NCI-H146 (cell line): ENCODE measurements around the gene GPR157.
"Not testable (repeated sequence)": the region's sequence is repeated elsewhere in the genome, so short reads cannot be mapped to it uniquely, and the experiment has no call there.

Source experiments
- DNase-seq: peaks from one replicate; lab custom pipeline; 2025; lab: John Stamatoyannopoulos, UW

The GPR157 gene, protein sequence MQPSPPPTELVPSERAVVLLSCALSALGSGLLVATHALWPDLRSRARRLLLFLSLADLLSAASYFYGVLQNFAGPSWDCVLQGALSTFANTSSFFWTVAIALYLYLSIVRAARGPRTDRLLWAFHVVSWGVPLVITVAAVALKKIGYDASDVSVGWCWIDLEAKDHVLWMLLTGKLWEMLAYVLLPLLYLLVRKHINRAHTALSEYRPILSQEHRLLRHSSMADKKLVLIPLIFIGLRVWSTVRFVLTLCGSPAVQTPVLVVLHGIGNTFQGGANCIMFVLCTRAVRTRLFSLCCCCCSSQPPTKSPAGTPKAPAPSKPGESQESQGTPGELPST

DNA sequence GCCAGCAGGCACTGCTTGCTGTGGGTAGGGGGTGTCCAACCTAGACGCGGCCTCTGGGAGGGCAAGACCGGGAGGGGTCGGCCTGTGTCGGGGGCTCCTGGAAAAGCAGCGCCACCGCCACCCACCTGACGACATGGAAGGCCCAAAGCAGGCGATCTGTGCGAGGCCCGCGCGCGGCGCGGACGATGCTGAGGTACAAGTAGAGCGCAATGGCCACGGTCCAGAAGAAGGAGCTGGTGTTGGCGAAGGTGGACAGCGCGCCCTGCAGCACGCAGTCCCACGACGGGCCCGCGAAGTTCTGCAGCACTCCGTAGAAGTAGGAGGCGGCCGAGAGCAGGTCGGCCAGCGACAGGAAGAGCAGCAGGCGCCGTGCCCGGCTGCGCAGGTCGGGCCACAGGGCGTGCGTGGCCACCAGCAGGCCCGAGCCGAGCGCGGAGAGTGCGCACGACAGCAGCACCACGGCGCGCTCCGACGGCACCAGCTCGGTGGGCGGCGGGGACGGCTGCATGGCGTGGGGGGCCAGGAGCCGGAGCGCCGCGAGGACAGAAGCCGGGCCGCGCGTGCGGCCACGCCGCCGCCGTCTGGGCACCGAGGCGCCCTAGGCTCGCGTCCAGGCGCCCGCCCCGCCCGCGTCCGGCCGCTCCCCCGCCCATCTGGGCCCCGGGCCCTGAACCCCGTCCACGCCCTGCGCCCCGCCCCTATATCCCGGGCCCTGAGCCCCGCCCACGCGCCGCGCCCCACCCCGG lies at the start of gene GPR157:
Gene GPR157 (minus strand): TSS at position 583 of the 746 bp plus-strand sequence. CDS start 75 bp downstream, at position 508.
- DNase-seq: no peak

DNA sequence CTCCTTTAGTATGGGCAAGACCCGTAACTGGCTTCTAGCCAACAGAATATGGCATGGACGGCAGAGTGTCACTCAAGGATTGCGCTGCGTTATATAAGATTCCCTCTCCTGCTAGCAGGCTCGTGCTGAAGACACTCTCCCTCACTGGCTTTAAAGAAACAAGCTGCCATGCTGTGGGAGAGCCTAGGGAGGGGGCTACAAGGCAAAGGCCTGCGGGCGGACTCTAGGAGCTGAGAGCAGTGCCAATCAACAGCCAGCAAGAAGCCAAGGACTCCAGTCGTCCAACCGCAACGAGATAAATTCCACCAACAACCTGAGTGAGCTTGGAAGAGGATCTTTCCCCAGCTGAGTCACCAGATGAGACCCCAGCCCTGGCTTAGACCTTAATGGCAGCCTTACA lies 45.9 kb upstream of the GPR157 start:
- no peak for DNase-seq

DNA sequence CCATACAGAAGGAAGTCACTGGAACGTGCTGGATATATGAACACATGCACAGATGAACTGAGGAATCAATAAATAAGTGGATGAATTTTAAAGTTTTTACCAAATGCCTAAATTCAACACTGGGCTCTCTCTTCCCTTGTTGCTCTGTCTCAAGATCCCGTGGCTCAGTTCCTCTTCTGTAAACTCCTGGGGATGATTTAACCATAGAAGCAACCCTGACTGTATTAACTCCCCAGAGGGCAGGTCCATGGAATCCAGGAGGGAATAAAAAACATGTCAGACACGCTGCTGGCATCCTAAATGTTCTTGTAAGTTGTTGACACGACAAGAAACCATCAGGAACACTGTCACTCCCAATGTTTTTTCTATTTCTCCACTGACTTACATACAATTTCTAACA lies 45.3 kb upstream of the GPR157 start:
- no peak for DNase-seq

DNA sequence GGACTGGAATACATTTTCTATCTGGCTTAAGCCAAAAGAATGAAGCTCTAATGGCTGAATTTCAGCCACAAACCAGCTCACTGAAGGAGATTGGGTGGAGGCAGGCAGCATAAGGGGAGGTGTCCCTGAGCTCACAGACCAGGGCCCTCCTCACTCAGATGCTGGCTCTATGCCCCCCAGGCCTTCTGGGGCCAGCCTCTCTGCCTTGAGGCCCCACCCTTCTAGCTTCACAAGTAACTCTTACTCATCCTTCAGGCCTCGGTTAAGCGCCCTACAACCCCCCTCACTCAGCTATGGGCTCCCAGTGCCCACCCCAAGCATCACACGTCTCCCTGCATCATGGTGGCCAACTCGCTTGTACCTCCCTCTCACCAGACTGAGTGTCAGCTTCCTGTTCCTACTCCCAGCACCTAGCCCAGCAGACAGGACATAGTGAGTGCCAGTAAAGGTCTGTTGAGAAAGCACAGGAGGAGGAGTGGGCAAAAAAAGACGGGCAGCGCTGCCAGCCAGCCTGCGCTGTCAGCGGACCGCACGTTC lies 40.8 kb upstream of the GPR157 start:
- no peak for DNase-seq

DNA sequence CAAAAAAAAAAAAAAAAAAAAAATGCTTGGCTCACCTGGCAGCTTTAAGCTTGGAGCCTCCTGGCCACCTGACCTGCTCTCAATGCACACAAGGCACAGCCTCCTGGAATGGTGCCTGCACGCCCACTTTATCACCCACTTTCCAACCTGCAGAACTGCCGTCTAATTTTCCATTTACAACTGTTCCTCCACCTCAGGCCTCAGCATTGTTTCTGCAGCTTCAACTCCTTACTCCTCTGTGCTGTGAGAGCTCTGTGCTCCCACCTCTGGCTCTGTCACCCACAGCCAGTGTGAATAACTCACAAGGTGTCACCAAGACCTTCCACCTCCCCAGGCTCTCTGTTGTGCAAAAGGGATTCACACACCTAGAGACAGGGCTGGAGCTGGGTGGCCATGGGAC lies 38.7 kb upstream of the GPR157 start:
- no peak for DNase-seq

DNA sequence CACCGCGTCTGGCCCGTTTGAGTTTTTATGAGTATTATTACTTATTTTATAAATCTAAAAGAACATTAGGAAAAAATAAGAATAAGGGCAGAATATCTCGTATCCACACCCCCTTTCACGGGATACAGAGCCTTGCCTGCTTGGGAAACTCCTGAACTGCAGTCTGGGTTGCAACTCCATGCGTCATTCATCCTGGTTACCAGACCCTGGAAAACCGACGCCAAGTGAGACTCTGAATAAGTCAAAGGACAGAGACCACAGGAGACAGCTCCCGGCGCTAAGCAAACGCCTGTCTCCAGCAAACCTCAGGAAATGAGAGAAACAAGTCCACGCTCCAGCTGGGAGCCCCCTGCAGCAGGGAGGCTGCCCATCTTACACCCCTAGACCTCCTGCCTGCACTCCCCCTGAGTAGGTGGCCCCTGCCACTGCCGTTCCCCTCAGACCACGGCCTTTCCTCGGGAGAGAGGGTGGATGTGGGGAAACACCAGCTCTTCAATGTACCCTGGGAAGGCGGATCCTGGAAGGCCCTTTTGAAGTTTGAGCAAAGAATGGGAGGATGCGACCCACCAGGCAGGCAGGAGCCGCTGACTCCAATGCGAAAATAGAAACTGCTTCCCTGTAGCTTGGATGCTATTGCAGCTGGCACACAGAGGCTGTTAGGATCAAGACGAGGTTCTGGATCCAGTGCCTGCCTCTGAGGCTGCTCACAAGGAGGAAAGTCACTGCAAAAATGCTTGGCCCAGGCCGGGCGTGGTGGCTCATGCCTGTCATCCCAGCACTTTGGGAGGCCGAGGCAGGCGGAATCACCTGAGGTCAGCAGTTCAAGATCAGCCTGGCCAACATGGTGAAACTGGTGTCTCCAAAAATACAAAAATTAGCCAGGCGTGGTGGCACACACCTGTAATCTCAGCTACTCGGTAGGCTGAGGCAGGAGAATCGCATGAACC lies 37.7 kb upstream of the GPR157 start:
- DNase-seq: no peak

DNA sequence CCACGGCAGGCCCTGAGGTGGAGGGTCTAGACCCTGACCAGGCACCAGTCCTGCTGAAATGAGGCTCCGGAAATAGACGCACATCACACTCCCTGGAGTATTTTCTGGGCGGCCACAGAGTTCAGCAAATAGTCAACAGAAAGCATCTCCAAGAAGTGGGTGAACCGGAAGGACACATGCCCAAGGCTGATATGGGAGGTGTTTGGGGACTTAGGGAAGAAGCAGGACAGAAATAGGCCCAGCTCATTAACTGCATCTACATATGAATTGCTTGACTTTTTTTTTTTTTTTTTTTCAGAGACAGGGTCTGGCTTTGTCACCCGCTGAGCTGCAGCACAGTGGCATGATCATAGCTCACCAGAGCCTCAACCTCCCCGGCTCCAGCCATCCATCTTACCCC lies 36.5 kb upstream of the GPR157 start:
- DNase-seq: no peak

DNA sequence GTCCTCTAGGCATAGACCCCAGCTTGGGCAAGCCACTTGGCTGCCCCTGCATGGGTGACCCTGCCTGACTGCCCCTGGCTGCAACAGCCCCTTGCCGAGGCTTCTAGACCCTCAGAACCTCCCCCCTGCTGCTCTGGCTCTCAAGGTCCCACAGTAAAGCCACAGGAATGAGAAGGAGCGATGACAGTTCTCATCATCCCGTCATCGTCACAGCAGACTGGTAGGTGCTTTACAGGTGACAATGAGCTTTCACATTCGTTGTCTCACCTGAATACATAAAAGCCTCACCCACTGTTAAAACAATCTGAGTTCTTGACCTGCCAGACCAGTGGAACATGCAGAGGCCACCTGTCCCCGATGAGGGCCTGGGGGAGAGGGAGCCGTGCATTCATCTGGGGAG lies 36.0 kb upstream of the GPR157 start:
- no peak for DNase-seq

DNA sequence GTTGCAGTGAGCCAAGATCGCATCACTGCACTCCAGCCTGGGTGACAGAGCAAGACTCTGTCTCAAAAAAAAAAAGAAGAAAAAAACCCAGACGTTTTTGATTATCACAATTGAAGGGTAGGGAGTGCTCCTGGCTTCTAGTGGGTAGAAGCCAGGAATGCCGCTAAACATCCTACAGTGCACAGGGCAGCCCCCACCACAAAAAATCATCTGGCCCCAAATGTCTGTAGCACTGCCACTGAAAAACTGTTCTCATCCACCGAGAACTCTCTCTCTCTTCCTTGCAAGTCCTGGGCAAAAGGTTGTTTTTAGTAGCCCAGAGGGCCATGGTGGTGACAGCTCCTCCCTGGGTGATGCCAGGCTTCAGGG lies 35.6 kb upstream of the GPR157 start:
- DNase-seq: no peak

DNA sequence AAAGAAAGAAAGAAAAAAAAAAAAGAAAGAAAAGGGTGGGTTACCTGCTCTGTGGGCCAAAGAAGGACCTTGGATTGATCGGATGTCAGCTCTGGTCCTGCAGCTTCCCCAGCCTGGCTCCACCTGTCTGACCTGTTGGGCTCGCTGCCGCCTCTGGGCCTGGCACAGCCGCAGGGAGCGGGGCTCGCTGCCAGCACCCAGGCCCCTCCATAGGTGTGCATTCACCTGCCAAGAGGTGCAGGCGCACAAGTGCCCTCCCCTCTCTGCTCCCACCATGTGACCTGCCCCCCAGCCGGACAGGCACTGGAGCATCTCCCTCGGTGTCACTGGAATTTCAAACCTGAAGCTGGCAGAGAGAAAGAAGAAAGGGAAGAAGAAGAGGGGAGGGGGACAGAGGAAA lies 33.1 kb upstream of the GPR157 start:
- DNase-seq: no peak

DNA sequence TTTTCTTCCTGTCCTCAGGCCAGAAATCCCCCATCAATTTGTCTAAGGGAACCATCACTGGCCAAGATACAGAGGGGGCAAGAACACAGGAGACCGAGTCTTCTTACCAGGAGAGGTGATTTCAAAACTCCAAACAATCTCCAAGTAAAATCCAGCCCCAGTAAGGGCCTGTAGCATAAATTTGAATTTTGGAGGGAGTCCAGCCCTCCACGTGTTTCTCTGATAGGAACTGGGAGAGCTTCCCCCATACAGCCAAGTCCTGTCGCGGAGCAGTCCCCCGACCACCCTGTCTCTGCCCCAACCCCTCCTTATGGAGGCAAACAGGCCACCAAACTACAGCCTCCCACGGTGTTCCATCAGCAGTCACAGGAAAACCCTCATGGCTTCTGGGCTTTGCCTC lies 32.4 kb upstream of the GPR157 start:
- no peak for DNase-seq

DNA sequence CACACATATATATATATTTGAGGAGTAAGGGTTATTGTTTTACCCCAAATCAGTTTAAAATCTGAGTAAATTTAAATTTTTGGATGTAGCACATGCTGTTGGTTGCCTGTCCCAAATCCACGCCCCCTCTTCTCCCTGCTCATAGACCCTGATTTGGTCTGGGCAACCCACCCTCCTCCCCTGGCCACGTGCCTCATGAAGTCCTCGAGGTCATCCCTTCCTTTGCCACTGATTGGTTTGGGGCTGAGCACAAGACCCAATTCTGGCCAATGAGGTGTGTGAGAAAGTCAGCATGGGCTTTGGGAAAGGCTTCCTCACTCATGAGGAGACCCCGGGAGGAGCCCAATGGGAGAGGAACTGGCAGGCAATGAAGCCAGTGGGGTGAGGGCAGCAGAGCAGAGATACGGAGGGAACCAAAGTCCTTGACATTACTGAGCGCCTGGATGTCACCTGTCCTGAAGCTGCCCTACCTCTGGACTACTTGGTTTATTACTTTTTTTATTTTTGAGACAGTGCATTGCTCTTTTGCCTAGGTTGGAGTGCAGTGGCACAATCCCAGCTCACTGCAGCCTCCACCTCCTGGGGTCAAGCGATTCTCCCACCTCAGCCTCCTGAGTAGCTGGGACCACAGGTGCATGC lies 31.3 kb upstream of the GPR157 start:
- no peak for DNase-seq

DNA sequence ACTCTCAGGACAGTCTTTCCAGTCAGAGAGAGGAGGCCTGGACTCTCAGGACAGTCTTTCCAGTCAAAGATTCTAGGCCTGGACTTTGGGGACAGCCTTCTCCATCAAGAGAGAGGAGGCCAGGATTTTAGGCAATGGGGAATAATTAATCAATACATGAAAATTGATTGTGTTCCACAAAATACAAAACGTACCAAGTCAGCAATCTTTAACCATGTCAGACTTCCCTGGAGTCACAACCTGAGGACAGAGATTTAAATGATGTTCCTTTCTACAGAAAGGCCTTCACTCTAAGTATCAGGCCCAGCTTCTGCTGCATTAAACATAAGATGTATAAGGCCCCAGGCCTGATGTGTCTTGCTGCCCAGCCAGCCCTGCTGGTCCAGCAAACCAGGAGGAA lies 27.0 kb upstream of the GPR157 start:
- DNase-seq: no peak

DNA sequence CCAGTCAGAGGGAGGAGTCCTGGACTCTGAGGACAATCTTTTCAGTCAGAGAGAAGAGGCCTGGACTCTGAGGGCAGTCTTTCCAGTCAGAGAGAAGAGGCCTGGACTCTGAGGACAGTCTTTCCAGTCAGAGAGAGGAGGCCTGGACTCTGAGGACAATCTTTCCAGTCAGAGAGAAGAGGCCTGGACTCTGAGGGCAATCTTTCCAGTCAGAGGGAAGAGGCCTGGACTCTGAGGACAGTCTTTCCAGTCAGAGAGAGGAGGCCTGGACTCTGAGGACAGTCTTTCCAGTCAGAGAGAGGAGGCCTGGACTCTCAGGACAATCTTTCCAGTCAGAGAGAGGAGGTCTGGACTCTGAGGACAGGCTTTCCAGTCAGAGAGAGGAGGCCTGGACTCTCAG lies 26.5 kb upstream of the GPR157 start:
- not testable (repeated sequence) for DNase-seq

DNA sequence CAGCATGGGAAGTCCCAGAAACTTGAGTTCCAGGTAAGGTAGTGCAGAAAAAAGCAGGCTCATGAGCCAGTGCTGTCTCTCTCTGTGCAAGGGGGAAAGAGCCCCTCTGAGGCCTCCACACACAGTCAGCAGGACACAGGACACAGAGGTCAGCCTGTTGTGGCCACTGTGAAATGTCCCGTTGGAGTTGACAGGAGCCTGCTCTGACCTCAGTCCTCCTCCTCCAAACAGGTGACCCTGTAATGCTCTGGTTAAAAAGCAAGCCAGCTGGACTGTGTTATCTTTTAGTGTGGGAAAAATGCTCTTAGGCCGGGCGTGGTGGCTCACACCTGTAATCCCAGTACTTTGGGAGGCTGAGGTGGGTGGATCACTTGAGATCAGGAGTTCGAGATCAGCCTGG lies 24.2 kb upstream of the GPR157 start:
- no peak for DNase-seq

DNA sequence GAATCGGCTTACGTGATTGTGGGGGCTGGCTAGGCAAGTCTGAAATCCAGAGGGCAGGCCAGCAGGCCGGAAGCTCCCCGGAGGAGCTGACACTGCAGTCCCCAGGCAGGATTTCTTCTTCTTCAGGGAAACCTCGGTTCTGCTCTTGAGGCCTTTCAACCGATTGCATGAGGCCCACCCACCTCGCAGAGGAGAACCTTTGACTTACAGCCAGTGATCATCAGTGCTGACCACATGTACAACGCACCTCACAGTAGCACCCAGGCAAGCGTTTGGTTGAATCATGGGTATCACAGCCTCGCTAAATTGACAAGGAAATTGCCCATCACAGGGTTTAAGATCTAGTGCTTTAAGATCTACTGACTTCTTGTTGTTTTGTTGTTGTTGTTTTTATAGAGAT lies 23.6 kb upstream of the GPR157 start:
- no peak for DNase-seq

DNA sequence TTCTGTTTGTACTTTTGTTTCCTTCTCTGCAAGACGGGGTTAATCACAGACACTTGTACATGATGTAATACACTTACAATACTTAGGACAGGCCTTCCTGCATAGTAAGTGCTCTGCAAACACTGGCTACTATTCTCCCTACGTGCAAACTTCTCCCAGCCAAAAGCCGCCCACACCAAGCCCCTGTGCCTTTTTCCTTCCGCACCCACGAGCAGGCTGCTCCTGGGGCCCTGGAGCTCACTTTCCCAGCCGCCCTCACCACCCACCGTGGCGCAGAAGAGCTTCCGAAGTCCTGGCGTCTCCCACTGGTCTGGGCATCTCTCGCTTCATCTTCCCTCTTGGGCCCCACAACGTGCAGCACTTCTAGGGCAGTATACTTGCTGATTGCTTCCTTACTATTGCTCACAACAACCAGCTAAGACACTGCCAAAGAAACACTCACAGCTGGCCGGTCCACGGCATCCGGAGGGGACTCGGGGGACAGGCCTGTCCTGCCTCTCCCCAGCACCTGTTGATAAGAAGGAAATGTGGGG lies 22.5 kb upstream of the GPR157 start:
- no peak for DNase-seq

DNA sequence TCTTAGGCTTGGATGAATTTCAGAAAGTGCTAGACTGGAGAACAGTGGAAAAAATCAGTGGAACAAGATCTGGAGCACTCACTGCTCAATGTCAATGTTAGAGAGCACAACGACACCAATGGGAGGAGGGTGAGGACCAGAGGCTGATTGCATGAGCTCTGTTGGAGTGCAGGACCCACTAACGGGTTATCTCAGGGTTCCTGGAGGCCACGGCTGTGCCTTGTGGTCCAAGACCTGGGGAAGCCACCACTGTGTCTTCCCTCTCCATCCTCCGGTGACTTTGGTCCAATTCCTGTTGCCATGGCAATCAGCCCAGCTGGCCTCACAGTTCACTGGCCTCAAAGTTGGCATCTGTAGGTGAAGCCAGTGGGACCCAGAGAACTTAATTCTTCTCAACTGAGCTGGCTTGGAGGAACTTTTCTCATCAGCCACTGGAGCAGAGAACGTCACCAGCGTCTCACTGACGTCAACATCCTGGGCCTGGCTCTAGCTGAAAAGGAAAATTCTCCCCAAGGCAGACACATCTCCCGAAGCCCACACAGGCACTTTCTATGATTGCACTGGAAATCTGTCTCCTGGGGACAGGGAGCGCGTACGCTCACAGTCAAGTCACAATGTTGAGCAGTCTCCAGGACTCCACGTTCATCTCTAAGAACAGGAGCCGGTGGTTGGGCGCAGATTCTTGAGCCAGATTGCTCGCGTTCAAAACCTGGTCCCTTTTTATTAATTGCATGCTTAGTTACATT lies 21.9 kb upstream of the GPR157 start:
- no peak for DNase-seq

DNA sequence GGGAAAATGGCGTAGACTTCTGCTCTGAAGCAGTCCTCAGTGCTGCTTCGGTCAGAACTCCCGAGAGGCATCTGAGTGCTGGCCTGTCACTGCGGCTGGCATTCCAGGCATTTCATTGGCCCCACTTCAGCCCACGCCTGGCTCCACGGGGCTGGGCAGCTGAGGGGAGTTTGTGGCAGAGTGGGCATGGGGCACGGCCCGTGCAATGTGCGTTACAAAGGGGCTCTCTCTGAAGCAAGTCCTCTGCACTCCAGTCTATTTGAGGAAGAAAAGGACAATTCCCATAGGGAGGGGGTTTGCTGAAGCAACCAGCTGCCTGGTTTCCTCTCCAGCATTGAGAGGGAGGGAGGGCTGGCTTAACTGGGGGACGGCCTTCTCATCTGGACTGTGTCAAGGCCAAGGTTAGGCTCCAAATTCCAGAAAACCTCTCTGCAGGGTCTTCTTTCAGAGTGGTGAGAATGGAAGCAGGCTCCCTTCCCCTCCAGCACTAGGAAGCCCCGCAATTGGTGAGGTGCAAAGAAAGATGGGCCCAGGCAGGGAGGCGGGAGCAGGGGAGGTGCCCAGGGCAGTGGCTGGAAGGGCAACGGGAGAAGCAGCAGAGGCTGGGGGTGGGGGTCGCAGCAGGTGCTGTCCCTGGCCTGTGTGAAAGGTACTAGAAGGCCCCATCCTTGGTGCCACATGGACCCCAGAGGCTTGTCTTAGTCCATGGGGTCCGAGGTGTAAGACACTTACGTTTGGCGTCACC lies 21.1 kb upstream of the GPR157 start:
- DNase-seq: no peak

DNA sequence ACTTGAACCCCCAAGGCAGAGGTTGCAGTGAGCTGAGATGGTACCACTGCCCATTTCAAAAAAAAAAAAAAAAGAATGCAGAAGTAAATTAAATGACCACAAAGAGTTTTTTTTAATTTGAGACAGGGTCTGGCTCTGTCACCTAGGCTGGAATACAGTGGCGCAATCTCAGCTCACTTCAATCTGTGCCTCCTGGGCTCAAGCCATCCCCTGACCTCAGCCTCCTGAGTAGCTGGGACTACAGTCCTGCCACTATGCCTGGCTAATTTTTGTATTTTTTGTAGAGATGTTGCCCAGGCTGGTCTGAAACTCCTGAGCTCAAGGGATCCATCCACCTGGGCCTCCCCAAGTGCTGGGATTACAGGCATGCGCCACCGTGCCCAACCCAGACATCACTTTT lies 20.2 kb upstream of the GPR157 start:
- no peak for DNase-seq
